Panc1 (cell line): ENCODE results near the gene DDX42.

Experiments
- CTCF ChIP-seq: fragments of 450-650 bp; IDR thresholded peaks from 2 replicates; pipeline ENCODE4 v1.5.1; 2017; ENCODE audit warnings: mild to moderate bottlenecking
- POLR2AphosphoS5 ChIP-seq: IDR thresholded peaks from 2 replicates; pipeline ENCODE4 v1.6.1; 2012; ENCODE audit warnings: mild to moderate bottlenecking, low read depth, low read length, moderate library complexity
- TCF7L2 ChIP-seq: IDR thresholded peaks from 2 replicates; pipeline ENCODE4 v1.6.1; 2011; ENCODE audit warnings: mild to moderate bottlenecking, low read depth, low read length, inconsistent platforms

DNA sequence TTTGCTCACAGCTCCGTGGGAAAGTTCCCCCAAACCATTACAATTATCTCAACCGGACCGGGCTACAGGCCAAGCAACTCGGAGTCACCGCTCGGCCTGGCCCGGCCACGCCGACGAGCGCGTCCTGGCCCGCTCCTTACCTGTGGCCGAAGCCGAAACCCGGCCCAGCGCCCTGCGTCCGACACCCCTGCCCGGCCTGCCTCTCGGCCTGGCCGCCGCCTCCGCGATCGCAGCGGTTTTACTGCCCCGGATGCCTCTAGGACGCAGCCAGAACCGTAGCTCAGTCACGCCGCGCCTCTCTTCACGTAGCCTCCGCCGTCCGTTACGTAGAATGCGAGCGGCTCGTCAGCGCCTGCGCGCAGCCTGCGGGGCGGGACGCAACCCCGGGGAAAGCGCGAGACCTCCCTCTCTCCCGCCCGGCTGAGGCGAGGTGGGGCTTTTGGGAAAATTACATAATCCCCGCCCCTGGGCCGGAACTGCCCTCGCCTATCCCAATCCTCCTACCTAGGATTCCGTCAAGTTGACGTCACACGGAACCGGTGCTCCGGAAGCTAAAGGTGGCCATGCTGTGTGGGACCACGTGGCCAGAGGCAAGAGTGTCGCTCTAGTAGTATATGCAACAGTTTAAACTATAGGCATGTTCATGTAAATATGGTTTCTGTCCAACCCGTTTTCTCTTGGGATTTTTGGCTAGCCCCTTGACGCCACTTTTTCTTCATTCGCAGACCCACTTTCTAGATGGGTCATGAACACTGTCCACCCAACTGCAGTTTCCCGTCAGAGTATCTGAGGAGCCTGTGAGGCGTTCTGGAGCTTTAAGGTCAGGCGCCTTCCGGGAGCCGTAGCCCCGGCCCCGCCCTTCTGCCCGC is 464 bp upstream of the DDX42 start, which contains the start of gene CCDC47:
- TF ChIP-seq CTCF (no peak), TCF7L2 (no peak), POLR2AphosphoS5 (peak; percentile 90)
